Effector memory CD8-positive, alpha-beta T cell (primary cell): Measurements from ENCODE around the gene SPON1.
A peak's percentile ranks its signal among the peaks of the same experiment; 100 is the strongest.
"Not testable (repeated sequence)": the region's sequence is repeated elsewhere in the genome, so short reads cannot be mapped to it uniquely, and the experiment has no call there.

Experiments
- ATAC-seq: fragments of 150-1000 bp; cut with Tn5 transposase; replicated peaks from 2 replicates; pipeline ENCODE4 v1.10.0; 2021; ENCODE audit warnings: mild to moderate bottlenecking, moderate library complexity
- DNase-seq, 3 experiments: peaks; one replicate each; pipeline ENCODE4 v3.0.0; 2021
- H3K27ac Mint-ChIP-seq, 2 donors: one replicate each; pipeline ENCODE4 v1.8.0; 2022; ENCODE audit warnings: mild to moderate bottlenecking in 2 of 2, mixed read lengths in 2 of 2, moderate library complexity in 2 of 2
- H3K27me3 Mint-ChIP-seq, 2 donors: one replicate each; pipeline ENCODE4 v1.8.0; 2022; ENCODE audit warnings: mixed read lengths in 2 of 2
- H3K36me3 Mint-ChIP-seq: one replicate; pipeline ENCODE4 v1.8.0; 2022; ENCODE audit warnings: mild to moderate bottlenecking, moderate library complexity, mixed read lengths; ENCODE audit not compliant: insufficient read depth
- H3K4me1 Mint-ChIP-seq, 2 donors: one replicate each; pipeline ENCODE4 v1.8.0; 2022; ENCODE audit warnings: low read depth in 2 of 2, mixed read lengths in 2 of 2
- H3K4me3 Mint-ChIP-seq, 2 donors: one replicate each; pipeline ENCODE4 v1.8.0; 2022; ENCODE audit warnings: mild to moderate bottlenecking in 2 of 2, mixed read lengths in 2 of 2, moderate library complexity in 2 of 2
- H3K9me3 Mint-ChIP-seq, 2 donors: one replicate each; pipeline ENCODE4 v1.8.0; 2022; ENCODE audit warnings: mixed read lengths in 2 of 2

Gene SPON1

GRCh38 chr11:13929395-13929891 lies 33.1 kb upstream of the SPON1 start:
- peaks cover 3 to 6% of the 10 kb centered on the region in 2 donors for H3K9me3 Mint-ChIP-seq
- no peaks in the 10 kb centered on the region for H3K27me3 Mint-ChIP-seq

GRCh38 chr11:13931356-13931755 lies 31.2 kb upstream of the SPON1 start:
- H3K36me3 Mint-ChIP-seq = peaks cover 2% of the 10 kb centered on the region
- ATAC-seq (no peak), DNase-seq (no peak)
- H3K4me1 Mint-ChIP-seq = peaks cover 6 to 12% of the 10 kb centered on the region in 2 donors
- no peaks in the 10 kb centered on the region for H3K9me3 Mint-ChIP-seq
- no peak overlapping the region for H3K4me3 Mint-ChIP-seq
- H3K27me3 Mint-ChIP-seq = no peaks in the 10 kb centered on the region
- no peak overlapping the region for H3K27ac Mint-ChIP-seq

More at GRCh38 chr11:13929395-13929891, 33.1 kb upstream of the SPON1 start:
- H3K4me1 Mint-ChIP-seq = peaks cover 14 to 28% of the 10 kb centered on the region in 2 donors
- no peak overlapping the region for H3K27ac Mint-ChIP-seq
- ATAC-seq (no peak), DNase-seq (no peak)
- H3K4me3 Mint-ChIP-seq = no peak overlapping the region
- H3K36me3 Mint-ChIP-seq = peaks cover 2% of the 10 kb centered on the region

GRCh38 chr11:13937154-13937553 lies 25.4 kb upstream of the SPON1 start:
- H3K36me3 Mint-ChIP-seq, ATAC-seq, H3K27me3 Mint-ChIP-seq, H3K27ac Mint-ChIP-seq, H3K4me3 Mint-ChIP-seq, H3K9me3 Mint-ChIP-seq, DNase-seq: not testable (repeated sequence)
- H3K4me1 Mint-ChIP-seq = peaks cover 11 to 18% of the 10 kb centered on the region in 2 donors

GRCh38 chr11:13938829-13939228 lies 23.7 kb upstream of the SPON1 start:
- DNase-seq, H3K27ac Mint-ChIP-seq, H3K9me3 Mint-ChIP-seq, H3K36me3 Mint-ChIP-seq, ATAC-seq, H3K27me3 Mint-ChIP-seq: not testable (repeated sequence)
- peak overlapping the region; percentile 47 to 58 for H3K4me3 Mint-ChIP-seq
- peaks cover 11 to 18% of the 10 kb centered on the region in 2 donors for H3K4me1 Mint-ChIP-seq

- Mint-ChIP-seq H3K4me1 (peaks cover 11 to 18% of the 10 kb centered on the region in 2 donors), H3K4me3 (peak overlapping the region; percentile 43 to 61), H3K9me3 (peaks cover 0 to 2% of the 10 kb centered on the region in 2 donors), H3K27ac (peak overlapping the region; percentile 61 to 65), H3K36me3 (peaks cover 3% of the 10 kb centered on the region), H3K27me3 (no peaks in the 10 kb centered on the region)
- DNase-seq (peak in 1 of 3 experiments; percentile 26), ATAC-seq (peak; percentile 99)
Measured at GRCh38 chr11:13939961-13940906, 22.3 kb upstream of the SPON1 start.

GRCh38 chr11:13940907-13941256 lies 21.6 kb upstream of the SPON1 start:
- peaks cover 11 to 18% of the 10 kb centered on the region in 2 donors for H3K4me1 Mint-ChIP-seq

GRCh38 chr11:13941775-13942174 lies 20.7 kb upstream of the SPON1 start:
- no peaks in the 10 kb centered on the region for H3K27me3 Mint-ChIP-seq
- H3K9me3 Mint-ChIP-seq = peaks cover 0 to 2% of the 10 kb centered on the region in 2 donors
- no peak overlapping the region for H3K4me3 Mint-ChIP-seq
- H3K4me1 Mint-ChIP-seq = peaks cover 11 to 18% of the 10 kb centered on the region in 2 donors
- DNase-seq = no peak
- H3K36me3 Mint-ChIP-seq = peaks cover 3% of the 10 kb centered on the region
- no peak overlapping the region for H3K27ac Mint-ChIP-seq
- ATAC-seq = no peak

More at GRCh38 chr11:13940907-13941256, 21.6 kb upstream of the SPON1 start:
- peak overlapping the region; percentile 43 to 61 for H3K4me3 Mint-ChIP-seq
- H3K27me3 Mint-ChIP-seq = no peaks in the 10 kb centered on the region
- peaks cover 0 to 2% of the 10 kb centered on the region in 2 donors for H3K9me3 Mint-ChIP-seq
- no peak for ATAC-seq
- peaks cover 3% of the 10 kb centered on the region for H3K36me3 Mint-ChIP-seq
- peak overlapping the region in 1 of 2 donors; percentile 65 for H3K27ac Mint-ChIP-seq
- no peak for DNase-seq

- H3K4me1 Mint-ChIP-seq = peaks cover 11 to 18% of the 10 kb centered on the region in 2 donors
Measured at GRCh38 chr11:13942378-13942777, 20.1 kb upstream of the SPON1 start.

GRCh38 chr11:13942971-13943381 lies 19.5 kb upstream of the SPON1 start:
- Mint-ChIP-seq H3K36me3 (peaks cover 3% of the 10 kb centered on the region), H3K4me1 (peaks cover 14 to 18% of the 10 kb centered on the region in 2 donors), H3K27ac (no peak overlapping the region), H3K27me3 (no peaks in the 10 kb centered on the region), H3K4me3 (no peak overlapping the region), H3K9me3 (peaks cover 0 to under 1% of the 10 kb centered on the region in 2 donors)
- DNase-seq (no peak), ATAC-seq (no peak)

More at GRCh38 chr11:13942378-13942777, 20.1 kb upstream of the SPON1 start:
- H3K4me3 Mint-ChIP-seq = no peak overlapping the region
- H3K9me3 Mint-ChIP-seq = peaks cover 0 to 2% of the 10 kb centered on the region in 2 donors
- H3K36me3 Mint-ChIP-seq = peaks cover 3% of the 10 kb centered on the region
- no peak overlapping the region for H3K27ac Mint-ChIP-seq
- no peak for DNase-seq
- no peak for ATAC-seq
- no peaks in the 10 kb centered on the region for H3K27me3 Mint-ChIP-seq

- no peaks in the 10 kb centered on the region for H3K9me3 Mint-ChIP-seq
- no peak for ATAC-seq
- H3K36me3 Mint-ChIP-seq = no peaks in the 10 kb centered on the region
- peaks cover 13 to 16% of the 10 kb centered on the region in 2 donors for H3K4me1 Mint-ChIP-seq
- H3K27ac Mint-ChIP-seq = no peak overlapping the region
- peaks cover 0 to 9% of the 10 kb centered on the region in 2 donors for H3K27me3 Mint-ChIP-seq
- H3K4me3 Mint-ChIP-seq = no peak overlapping the region
- no peak for DNase-seq
Measured at GRCh38 chr11:13944016-13944415, 18.5 kb upstream of the SPON1 start.

GRCh38 chr11:13944911-13945425 lies 17.6 kb upstream of the SPON1 start:
- ATAC-seq = no peak
- Mint-ChIP-seq H3K9me3 (no peaks in the 10 kb centered on the region), H3K27me3 (peaks cover 0 to 18% of the 10 kb centered on the region in 2 donors), H3K27ac (peak overlapping the region in 1 of 2 donors; percentile 67), H3K36me3 (no peaks in the 10 kb centered on the region), H3K4me3 (no peak overlapping the region), H3K4me1 (peaks cover 8 to 14% of the 10 kb centered on the region in 2 donors)
- no peak for DNase-seq

GRCh38 chr11:13947379-13947778 lies 15.1 kb upstream of the SPON1 start:
- H3K4me1 Mint-ChIP-seq = peaks cover 0 to 5% of the 10 kb centered on the region in 2 donors
- DNase-seq (no peak), ATAC-seq (no peak)
- H3K4me3 Mint-ChIP-seq = no peak overlapping the region
- H3K36me3 Mint-ChIP-seq = no peaks in the 10 kb centered on the region
- peaks cover 0 to 20% of the 10 kb centered on the region in 2 donors for H3K27me3 Mint-ChIP-seq
- H3K9me3 Mint-ChIP-seq = no peaks in the 10 kb centered on the region
- H3K27ac Mint-ChIP-seq = no peak overlapping the region

- Mint-ChIP-seq H3K27me3 (peaks cover 0 to 28% of the 10 kb centered on the region in 2 donors), H3K9me3 (no peaks in the 10 kb centered on the region), H3K4me1 (peaks cover 0 to 5% of the 10 kb centered on the region in 2 donors), H3K4me3 (no peak overlapping the region), H3K36me3 (no peaks in the 10 kb centered on the region), H3K27ac (no peak overlapping the region)
- no peak for DNase-seq
- no peak for ATAC-seq
Measured at GRCh38 chr11:13949876-13950275, 12.6 kb upstream of the SPON1 start.
